GM19193 (cell line): ENCODE data around the gene OR5AU1.

Experiments used
- POLR2A ChIP-seq: IDR thresholded peaks from 4 replicates; pipeline ENCODE4 v1.6.1; 2011; ENCODE audit not compliant: insufficient read depth, insufficient read length; ENCODE audit errors: extremely low read depth

OR5AU1 gene

DNA sequence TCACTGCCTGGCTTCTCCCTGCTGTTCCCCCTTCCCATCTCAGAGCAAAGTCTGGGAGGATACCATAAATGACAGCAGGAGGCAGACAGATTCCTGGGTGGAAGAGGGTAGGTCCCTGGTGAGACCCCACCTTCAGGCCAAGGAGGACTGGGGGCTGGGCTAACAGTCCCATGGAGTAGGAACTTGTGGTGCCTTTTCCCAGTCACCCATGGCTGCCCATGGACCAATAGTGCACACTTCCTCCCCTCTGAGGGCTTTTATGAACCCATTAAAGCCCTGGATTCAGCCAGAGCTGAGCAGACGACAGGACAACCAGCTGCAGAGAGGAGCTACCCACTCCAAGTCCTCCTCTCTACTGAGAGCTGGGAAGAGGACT is 36.6 kb upstream of the OR5AU1 start:
- TF ChIP-seq POLR2A: no peak

DNA sequence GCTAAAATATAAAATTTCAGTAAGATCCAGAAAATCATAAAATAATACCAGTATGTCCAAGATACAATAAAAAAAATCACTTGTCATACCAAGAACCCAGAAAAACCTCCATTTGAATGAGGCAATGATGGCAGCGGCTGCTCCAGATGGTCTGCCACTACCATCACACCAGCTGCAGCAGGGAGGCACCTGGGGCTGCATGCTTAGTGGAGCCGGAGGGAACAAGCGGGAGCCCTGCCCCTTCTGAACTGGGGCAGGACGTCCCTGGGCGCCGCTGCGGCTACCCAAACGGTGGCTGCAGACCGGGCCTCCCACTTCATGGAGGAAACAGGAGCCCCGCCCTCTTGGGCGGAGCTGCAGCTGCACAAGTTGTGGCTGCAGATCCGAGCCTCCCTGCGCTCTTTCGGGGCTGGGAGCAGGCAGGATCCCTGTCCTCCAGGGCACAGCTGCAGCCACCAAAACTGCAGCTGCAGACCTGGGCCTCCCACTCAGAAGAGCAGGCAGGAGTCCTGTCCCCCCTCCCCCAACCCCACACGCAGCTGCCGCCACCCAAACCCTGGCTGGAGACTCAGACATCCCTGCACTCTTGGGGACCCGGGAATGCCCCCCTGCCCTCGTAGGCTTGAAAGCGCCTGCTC is 36.1 kb upstream of the OR5AU1 start:
- no peak for TF ChIP-seq POLR2A

DNA sequence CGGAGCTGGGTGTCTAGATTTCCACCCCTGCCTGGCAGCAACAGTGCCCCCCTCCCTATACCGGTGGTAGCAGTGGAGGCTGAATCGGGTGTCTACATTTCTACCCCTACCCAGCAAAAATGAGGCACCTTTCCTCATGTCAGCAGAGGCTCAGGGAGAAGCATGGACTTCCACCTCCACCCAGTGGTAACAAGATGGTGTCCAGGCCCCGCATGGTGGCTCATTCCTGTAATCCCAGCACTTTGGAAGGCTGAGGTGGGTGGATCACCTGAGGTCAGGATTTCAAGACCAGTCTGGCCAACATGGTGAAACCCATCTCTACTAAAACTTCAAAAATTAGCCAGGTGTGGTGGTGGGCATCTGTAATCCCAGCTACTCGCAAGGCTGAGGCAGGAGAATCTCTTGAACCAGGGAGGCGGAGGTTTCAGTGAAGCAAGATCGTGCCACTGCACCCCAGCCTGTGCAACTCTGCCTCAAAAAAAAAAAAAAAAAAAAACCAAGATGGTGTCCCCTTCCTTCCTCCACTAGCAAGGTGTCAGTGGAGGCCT is 35.5 kb upstream of the OR5AU1 start:
- TF ChIP-seq POLR2A: no peak

DNA sequence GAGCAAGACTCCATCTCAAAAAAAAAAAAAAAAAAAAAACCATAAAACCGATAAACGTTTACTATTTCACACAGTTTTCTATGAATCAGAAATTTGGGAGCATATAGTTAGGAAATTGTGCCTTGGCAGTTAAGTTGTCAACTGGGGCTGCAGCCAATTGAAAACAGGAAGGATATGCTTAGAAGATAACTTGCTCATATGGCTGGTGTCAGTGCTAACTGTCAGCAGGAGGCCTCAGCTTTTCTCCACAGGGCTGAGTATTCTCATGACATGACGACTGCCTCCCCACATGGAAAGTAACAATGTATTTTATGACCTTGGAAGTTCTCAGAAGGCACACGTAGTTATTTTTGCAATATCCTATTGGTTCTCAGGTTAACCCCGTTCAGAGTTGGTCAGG is 29.6 kb upstream of the OR5AU1 start:
- no peak for TF ChIP-seq POLR2A

DNA sequence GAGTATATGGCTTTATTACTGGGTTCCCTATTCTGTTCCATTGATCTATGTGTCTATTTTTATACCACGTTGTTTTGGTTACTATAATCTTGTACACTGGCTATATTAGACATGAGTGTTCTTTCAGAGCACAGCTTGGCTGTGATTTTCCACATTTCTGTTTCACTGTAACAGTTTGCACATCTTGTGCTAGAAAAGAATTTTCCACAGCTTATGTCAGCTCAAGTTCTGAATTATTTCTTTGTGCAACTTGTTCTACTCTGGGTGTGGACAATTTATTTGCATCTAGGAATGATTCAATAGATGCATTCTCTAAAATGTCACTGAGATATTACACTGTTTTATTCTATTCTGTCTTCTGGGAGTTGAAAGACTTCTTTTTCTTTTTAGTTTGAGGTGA is 28.4 kb upstream of the OR5AU1 start:
- no peak for TF ChIP-seq POLR2A

DNA sequence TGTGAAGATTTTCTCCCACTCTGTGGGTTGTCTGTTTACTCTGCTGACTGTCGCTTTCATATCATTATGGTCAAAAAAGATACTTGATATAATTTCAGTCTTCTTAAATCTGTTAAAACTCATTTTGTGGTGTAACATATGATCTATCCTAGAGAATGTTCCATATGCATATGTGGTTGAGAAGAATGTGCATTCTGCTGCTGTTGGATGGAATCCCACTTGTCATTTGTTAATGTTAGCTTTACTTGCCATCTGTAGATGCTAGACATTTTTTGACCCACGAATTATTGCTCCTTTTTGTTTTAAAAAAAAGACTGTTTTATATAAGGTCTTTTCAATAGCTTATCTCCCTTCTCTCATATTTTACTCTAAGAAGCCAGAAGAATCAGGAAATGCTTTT is 26.3 kb upstream of the OR5AU1 start:
- no peak for TF ChIP-seq POLR2A

DNA sequence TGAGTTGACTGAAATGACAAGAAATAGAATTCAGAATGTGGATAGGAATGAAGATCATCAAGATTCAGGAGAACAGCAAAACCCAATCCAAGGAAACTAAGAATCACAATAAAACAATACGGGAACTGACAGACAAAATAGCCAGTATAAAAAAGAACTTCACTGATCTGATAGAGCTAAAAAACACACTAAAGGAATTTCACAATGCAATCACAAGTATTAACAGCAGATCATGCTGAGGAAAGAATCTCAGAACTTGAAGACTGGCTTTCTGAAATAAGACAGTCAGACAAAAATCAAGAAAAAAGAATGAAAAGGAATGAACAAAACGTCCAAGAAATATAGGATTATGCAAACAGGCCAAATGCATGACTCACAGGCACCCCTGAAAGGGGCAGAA is 15.3 kb upstream of the OR5AU1 start:
- TF ChIP-seq POLR2A: no peak

DNA sequence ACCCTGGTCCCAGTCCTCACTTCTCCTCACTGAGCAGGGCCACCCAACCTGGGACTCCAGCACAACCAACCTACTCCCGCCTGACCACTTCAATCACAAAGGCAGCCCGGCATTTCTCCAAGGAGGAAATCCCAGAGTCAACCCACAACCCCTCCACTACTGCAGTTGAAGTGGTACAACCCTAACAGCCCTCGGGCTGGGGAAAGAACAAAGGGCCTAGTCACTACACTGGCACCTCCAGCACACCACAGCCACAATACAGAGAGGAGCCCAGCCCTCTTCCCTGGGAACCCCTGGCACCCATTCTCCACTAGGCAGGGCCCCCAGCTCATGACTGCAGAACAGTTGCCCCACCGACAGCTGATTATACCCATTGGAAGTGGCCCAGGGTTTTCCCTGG is 13.7 kb upstream of the OR5AU1 start:
- TF ChIP-seq POLR2A: no peak

DNA sequence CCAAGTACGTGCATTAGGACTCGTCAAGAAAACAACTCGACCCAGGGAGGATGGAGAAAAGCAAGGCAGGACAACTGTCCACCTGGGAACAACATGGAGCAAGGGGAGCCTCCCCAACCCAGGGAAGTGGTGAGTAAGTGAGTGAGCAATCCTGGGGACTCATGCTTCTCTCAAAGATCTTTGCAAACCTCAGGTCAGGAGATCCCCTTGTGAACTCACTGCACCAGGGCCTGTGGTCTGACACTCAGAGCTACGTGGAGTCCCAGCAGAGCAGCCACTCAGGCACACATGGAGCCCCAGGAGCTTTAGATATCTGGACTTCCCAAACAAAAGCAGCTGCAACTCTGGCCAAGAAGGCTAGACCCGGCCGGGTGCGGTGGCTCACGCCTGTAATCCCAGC is 12.2 kb upstream of the OR5AU1 start:
- no peak for TF ChIP-seq POLR2A

DNA sequence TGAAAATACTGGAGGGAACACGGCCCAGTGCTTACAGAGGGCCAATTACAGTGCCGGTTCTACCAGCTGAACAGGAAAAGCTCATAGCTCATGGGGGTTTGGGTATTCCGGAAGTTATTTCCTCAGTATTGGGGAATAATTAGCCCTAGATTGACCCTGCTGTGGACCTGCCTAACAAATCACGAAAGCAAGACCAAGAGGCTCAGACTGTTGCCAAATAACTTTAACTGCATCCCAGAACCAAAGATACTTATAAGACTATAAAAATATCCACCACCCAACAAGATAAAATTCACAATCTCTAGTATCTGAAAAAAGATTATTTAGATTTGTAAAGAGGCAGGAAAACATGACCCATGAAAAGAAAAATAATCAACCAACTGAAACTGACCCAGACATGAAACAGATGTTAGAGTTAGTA is 8.0 kb upstream of the OR5AU1 start:
- no peak for TF ChIP-seq POLR2A

DNA sequence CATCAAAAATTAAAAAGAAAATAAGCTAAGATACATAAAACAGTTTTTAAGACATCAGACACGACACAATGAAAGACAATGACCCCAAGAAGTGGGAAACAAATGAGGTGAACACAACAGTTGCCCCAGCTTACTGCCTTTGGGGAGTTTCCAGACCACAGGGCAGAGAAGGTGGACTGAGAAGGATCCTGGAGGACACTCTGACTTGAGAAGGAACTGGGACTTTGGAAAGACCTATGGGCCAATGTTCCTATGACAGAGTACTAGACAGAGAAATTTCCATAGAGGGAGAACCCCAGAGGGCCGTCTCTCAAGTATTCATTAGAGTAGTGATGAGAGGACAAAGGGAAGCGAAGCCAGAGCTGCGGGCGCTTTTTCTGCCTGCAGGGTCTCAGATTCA is 6.2 kb upstream of the OR5AU1 start:
- no peak for TF ChIP-seq POLR2A

DNA sequence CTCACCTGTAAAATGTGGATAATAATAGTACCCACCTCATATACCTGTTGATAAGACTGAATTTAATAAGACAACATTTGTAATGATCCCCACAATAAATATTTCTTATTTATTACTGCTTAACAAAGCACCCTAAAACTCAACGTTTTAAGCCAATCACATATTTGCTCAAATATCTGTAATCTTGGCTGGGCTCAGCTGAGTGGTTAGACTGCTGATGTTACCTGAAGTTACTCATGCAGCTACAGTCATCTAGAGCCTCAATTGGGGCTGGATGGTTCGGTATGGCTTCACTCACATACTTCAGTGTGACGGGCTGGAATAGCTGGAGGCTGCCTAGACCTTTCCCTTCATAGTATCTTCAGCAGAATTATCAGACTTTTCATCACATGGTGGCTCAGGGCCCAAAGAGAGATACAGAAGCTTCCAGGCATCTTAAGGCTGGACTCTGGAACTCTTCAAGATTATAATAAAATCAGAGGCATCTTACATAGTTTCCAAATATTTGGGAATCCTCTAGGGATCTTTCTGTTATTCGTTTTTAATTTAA is 4.3 kb upstream of the OR5AU1 start:
- TF ChIP-seq POLR2A: no peak

DNA sequence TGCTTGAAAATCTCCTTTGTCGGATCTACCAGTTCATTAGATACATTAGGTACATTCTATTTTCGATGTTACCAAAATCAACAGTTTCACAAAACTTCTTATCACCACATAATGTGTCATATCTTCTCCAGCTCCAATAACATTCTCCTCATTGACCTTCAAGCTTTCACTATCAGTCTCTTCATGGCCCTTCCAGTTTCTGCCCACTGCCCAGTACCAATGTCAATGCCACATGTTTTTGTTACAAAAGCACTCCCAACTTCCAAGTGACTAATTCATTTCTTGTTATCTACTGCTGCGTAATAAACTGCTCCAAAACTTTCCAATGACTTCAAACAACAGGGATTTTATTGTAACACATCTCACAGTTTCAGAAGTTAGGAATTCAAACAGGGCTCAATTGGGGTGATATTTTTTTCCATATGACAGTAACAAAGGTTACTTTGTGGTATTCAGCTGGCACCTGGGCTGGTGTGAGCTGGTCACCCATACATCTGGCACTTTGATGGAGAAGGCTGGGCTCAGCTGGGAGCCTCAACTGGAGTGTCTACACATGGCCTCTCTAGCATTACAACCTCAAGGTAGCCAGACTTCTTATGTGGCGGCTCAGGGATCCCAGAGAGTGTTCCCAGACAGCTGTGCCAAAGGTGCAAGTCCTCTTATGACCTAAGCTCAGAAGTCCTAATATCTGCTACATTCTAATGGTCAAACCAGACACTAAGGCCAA is 6.1 kb downstream of the OR5AU1 start:
- no peak for TF ChIP-seq POLR2A

DNA sequence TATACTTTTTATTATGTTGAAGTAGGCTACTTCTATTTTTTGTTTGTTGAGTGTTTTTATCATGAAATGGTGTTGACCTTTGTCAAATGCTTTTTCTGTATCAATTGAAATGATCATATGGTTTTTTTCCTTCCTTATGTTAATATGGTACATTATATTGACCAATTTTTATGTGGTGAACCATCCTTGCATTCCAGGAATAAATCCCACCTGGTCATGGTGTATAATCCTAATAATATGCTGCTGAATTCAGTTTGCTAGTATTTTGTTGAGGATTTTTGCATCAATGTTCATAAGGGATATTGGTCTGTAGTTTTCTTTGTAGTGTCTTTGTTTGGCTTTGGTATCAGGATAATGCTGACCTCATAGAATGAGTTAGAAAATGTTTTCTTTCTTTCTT is 10.4 kb downstream of the OR5AU1 start:
- TF ChIP-seq POLR2A: no peak

DNA sequence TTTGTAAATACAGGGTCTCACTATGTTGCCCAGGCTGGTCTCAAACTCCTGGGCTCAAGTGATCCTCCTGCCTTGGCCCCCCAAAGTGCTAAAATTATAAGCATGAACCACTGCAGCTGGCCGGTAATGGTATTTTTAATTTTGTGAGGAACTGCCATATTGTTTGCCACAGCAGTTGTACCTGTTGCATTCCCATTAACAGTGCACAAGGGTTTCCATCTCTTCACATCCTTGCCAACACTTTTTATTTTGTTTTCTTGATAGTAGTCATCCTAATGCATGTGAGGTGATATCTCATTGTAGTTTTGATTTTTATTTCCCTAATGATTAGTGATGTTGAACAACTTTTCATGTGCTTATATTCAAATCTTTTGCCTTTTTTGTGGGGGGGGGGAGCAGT is 13.5 kb downstream of the OR5AU1 start:
- no peak for TF ChIP-seq POLR2A

DNA sequence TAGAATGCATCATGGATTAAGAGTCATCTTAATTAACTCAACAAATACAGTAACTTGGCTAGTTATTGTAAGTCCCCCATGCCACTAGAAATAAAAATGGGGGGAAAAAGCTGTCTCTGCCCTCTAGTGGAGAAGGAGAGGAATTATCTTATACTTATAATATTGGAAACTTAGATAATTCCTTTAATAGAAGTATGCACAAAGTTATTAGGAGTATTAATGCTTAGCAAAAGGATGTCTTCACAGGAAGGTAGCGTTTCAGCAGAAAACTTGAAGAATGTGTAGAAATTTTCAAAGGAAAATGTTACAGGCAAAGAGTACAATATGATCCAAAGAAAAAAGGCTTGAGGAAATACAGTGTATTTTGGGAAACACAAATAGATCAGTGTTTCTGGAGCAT is 19.8 kb downstream of the OR5AU1 start:
- no peak for TF ChIP-seq POLR2A
